Lower leg skin (tissue), 3 donors: ENCODE results near the gene FZD4.

ENCODE experiments used
- CTCF ChIP-seq, 3 donors: fragments of 450-650 bp; IDR thresholded peaks; one replicate each; pipeline ENCODE4 v1.5.1; 2016; ENCODE audit warnings: antibody characterized with exemption in 3 of 3, mild to moderate bottlenecking in 3 of 3, moderate library complexity in 2 of 3
- POLR2A ChIP-seq, 2 donors: fragments of 450-650 bp; IDR thresholded peaks; one replicate each; pipeline ENCODE4 v1.6.1; 2016 to 2017; ENCODE audit warnings: antibody characterized with exemption in 2 of 2, mild to moderate bottlenecking in 1 of 2, moderate library complexity in 1 of 2

DNA sequence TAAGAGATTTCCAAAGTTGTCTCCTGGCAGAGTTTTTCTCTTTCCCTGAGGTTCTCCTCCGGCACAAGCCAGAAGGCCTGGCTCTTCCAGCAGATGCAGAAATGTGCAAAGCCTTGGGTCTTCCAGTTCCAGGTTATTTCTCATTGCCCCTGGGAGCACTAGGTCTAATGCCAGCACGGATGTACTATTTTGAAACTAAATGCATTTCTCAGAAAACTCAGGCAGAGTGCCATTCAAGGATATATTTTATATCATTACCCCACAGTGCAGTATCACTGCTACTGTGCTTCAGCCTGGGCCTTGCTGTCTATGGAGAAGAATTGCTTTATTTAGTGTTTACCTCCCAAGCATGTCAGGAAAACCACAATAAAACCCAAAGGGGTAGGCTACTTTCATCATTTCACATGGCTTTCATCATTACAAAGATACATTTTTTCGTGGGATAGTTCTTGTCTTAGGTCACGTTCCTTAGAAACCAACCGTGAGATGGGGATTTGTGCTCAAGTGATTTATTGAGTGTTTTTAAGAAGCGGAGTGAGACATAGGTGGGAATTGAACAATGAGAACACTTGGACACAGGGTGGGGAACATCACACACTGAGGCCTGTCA, 22.4 kb upstream of the FZD4 start:
- no peak for TF ChIP-seq CTCF (IDR thresholded peaks at IDR 0.05)
- no peak for TF ChIP-seq POLR2A (IDR thresholded peaks at IDR 0.05)
